HG02884 (cell line): ENCODE results near the gene PARD6G.
"Not testable (repeated sequence)": the region's sequence is repeated elsewhere in the genome, so short reads cannot be mapped to it uniquely, and the experiment has no call there.

Experiments
- ATAC-seq: cut with Tn5 transposase; IDR thresholded peaks from one replicate; pipeline ENCODE4 v1.9.1; 2021; ENCODE audit warnings: mild to moderate bottlenecking, moderate library complexity; ENCODE audit not compliant: unreplicated experiment

PARD6G gene

DNA sequence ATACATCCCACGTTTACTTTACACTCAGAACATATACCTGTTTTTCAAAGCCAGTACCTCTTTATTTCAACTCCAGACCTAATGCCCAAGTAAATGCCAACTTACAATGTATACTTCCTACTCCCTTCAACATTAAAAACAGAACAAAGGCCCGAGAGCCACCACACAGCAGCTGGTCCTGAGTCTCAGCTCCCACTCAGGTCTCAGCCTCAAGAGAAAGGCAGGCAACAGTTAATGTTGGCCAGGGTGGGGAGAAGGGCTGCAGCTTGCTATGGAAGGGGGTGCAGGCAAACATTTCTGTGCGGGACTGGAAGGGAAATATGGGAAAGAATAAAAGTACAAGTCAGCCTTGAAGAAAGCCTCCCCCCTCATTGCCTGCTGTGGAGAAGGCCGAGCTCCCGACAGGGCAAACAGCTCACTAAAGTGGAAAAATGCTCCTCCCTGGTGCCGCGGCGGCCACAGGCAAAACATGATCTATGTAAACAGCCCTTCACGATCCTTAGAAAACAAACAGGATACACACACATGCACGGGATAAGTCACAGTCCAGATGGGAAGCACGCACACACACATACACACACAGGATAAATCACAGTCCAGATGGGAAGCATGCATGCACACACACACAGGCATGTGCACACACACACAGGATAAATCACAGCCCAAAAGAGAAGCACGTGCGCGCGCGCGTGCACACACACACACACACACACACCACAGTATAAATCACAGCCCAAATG, 70.8 kb downstream of the PARD6G start:
- no peak for ATAC-seq

DNA sequence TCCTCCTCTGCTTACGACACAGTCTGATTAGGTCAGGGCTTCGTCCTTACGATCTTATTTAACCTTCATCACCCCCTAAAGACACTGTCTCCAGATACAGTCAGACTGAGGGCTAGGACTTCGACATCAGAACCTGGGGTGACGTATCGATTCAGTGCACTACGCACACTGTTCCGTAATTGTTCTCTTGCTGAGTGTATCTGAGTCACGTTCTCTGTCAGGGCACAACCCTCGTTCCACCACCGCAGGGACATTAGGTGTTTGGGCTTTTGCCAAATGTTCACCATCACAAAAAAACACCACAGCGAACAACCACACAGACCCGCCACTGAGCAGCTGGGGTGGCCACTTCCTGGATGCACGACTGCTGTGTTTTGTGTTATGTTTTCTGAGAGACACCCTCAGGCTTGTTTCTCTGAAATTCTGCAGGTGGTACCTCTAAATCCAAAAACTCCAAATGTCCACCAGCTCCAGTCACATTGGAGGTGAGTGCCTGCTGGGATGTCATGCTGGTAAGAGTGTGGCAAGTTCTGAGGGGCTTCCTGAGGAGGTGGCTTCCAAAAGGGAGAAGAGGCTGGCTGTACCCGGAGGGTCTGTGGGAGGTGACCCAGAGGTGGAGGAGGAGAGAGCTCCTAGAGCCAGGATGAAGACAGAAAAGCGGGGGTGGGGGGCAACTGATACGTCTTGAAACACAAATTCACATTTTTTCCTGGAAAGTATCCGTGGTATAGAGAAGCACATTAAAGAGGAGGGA, 71.7 kb downstream of the PARD6G start:
- no peak for ATAC-seq

DNA sequence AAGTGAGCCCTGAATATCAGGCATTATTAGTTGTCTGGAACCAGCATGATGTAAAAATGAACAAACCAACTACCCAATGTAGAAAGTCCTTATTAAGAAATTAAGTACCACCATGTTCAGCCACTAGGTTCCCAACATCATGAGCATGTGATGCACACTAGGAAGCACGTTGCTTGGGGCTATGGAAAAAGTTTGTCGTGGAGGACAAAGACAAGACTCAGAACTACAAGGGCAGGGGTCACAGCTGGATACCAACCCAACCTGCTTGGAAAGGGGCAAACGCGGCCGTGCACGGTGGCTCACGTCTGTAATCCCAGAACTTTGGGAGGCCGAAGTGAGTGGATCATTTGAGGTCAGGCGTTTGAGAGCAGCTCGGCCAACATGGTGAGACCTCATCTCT, 74.3 kb downstream of the PARD6G start:
- no peak for ATAC-seq

DNA sequence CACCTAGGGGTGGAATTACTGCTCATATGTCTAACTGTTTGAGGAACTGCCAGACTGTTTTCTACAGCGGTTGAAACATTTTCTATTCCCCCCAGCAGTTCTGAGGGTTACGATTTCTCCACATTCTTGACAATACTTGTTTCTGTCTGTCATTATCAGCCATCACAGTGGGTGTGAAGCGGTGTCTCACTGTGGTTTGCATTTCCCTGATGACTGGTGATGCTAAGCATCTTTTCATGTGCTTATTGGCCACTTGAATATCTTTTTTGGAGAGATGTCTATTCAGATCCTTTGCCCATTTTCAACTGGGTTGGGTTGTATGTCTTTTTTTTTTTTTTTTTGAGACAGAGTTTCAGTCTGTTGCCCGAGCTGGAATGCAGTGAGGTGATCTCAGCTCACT, 75.3 kb downstream of the PARD6G start:
- no peak for ATAC-seq

DNA sequence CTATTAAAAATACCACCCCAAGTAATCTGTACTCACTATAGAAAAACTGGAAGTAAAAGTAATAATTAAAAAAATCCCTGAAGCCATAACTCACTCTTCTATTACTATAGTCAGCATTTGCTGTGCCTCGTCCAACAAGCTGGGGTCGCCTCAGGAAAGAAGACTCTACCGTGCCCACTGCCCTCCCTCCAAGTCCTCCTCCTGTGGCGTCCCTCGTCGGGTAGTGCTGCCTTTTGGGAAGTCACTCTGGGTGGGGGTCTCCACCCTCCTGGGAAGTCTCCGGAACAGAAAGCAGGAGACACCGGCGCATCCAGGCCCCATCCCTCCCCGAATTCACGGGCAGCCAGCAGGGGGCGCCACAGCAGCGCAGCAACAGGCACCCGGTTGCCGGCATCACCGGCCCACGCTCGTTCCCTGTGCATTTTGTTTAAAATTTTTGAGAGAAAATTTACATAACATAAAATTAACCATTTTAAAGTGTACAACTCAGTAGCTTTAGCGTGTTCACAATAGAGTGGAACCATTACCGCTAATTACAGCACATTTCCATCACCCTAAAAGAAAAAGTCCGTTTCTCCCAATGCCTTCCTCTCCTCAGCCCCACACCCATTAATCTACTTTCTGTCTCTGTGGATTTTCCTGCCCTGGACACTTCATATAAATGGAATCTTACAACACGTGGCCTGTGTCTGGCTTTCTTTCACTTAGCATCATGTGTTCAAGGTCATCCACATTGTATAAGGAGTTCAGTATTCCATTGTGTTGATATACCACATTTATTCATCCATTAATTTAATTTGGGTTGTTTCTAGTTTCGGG, 76.1 kb downstream of the PARD6G start:
- no peak for ATAC-seq

DNA sequence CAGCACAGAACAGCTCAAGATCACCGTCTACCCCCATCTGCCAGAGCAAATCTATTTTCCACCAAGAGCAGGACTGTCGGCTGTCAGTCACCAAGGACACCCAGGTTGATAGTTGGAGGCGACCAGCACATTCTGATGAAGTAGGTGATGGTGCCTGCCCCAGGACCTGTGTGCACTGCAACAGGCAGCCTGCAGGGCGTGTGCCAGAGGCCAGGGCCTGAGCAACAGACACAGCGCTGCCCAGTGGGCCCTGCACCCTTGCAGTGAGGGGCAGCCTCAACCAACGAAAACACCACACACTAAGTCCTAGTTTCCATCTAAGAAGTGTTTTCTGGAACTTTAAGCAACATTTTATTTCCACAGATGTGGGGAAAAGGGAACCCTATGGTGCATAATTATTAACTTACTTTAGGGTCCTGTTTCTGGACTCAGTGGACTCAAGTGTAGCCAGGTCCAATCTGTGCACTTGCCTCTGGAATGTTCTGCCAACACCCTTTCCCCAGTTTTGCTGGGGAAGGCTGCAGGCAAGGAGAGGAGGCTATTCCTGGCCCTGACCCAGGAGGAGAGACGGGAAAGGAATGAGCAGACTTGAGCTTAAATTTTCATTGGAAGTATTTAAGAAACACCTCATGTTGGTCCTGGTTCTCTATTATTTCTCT, 76.8 kb downstream of the PARD6G start:
- ATAC-seq, result no peak

DNA sequence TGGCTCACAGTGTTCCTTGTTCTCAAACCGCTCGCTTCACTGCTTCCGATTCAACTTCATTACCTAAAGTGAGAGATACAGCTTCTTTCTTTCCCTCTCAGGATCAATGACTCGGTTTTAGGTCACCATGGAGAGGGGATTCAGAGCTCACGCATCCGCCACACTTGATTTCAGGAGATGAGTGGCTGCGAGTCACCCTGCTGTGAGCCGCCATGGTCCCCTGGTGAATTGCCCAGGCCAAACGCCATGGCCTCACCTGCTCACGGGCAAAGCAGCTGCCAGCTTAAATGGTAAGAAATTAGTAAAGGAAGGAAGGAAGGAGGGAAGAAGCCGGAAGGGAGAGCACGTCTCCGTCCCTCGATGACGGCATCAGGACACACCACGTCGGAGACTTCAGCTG, 77.7 kb downstream of the PARD6G start:
- no peak for ATAC-seq

DNA sequence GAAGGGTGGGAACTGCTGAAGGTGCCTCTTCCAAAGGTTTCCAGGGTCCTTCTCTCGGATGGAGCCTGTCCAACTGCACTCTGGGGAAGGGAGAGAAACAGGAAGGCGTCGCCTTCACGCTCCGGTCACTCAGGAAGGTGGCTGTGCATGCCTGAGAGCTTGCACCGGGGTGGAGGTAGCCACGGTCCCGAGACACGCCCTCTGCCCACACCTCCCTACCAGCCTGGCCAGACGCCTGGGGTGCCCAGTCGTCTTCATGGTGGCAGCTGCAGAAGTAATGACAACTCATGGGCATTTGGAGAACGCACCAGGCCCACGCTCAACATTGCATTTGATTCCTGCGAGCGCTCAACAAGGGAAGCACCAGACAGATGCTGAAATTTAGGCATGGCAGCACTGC, 78.3 kb downstream of the PARD6G start:
- no peak for ATAC-seq

DNA sequence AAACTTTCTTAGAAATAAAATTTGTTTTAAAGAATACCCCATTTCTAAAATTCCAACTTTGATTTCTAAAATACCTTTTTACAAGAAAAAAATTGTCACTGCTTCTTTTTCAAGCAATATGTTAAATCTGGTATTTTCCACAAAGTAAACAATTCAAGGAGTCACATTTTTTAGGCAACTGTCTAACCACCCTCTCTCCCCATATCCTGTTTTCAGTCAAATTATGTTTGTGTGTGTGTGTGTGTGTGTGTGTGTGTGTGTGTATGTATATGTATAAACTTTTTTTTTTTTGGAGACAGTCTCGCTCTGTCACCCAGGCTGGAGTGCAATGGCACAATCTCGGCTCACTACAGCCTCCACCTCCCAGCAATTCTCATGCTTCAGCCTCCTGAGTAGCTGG, 79.0 kb downstream of the PARD6G start:
- ATAC-seq, result no peak

DNA sequence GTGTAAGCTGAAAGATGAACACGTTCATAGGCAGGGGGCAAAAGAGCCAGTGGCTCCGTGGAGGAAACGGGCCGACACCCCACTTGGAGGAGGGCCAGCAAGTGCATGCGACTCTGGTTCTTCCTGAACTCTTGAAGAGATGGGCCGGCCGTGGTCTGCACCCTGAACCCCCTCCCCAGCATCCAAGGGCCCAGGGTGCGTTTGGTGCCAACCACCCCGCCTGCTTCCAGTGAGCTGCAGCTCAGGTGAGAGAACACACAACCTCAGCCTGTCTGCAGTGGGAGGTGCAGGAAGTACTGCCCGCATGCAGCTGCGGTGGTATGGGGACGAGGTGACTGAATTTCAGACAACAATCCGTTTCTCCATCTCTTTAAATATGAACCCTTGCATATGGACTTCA, 79.4 kb downstream of the PARD6G start:
- ATAC-seq, result no peak

DNA sequence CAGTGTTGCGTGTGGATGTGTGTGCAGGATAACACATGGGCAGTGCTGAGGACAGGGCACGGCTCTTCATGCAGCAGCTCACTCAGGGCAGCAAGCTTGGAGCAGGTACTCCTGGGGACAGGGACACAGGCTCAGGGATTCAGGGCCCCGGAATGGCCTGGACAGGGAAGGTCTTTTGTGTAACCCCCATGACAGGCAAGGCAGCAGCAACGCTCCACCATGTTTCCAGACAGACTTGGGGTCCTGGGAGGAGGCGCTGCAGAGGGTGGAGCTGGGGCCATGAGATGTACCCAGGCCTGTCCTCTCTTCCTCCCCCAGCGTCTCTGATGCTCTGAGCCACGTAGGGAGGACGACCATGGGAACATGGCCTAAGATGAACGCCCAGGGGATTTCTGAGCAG, 80.0 kb downstream of the PARD6G start:
- ATAC-seq, result no peak

DNA sequence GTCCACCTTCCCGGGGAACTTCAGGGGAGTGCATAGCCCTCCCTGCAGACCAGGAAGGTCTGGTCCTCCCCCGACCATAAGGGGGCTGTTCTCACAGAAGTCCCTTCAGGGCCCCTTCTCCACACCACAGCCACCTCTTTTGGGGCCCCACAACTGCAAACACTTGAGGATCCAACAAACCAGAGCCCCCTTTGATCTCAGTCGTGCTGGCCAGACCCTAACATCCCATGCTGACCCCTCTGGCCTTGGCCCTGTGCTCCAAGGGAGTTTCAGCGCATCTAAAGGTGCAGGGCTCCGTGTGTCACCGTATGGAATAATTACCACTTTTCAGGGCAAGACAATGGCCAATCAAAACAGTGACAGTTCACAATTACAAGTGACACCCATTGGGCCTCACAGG, 80.6 kb downstream of the PARD6G start:
- no peak for ATAC-seq

DNA sequence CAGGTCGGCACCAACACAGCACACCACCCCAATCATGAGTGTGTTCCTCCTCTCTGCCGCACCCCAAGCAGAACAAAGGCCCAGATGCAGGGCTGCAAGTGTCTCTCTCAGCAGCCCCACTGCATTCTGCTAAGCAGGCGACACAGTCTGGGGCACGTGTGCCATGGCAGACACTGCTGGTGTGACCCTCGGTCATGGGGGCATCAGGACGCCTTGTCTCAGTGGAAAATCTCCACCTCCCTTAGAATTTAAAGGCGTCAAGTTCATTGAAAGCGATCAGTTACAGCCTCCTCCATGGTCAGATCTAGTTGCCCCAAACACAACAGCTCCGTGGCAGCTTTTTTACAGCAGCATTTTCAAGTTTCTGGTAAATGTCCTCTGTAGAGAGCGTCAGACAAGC, 81.1 kb downstream of the PARD6G start:
- ATAC-seq, result no peak

DNA sequence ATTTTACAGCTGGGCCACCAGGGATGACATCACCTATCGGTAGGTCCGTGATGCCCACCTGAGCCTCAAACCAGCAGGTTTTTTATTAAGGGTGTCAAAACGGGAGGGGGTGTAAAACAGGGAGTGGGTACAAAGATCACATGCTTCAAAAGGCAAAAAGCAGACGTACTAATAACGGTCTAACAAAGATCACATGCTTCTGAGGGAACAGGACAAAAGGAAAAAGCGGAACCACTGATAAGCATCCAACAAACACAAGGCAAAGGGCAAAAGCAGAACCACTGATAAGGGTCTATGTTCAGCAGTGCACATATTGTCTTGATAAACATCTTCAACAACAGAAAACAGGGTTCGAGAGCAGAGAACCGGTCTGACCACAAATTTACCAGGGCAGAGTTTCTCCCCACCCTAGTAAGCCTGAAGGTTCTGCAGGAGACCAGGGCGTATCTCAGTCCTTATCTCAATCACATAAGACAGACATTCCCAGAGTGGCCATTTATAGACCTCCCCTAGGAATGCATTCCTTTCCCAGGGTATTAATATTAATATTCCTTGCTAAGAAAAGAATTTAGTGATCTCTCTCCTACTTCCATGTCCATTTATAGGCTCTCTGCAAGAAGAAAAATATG, 82.5 kb downstream of the PARD6G start:
- ATAC-seq, result not testable (repeated sequence)

DNA sequence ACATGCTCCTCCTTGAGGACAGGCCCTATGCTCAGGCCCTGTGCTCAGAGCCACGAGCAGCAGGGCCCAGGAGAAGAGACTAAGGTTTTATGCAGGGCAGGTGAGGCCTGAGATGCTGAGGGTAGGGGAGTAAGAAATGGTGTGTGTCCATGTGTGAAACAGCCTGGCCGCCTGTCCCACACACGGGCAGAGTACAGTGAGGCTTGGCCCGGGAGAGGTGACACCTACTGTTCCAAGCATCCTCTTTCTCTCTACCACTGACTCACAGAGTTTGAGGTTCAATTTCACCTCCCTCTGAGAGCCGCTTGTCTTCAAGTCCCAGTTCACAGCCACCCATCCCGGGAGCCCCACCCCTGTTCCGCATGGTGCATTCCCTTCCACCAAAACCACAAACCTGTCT, 84.1 kb downstream of the PARD6G start:
- no peak for ATAC-seq

DNA sequence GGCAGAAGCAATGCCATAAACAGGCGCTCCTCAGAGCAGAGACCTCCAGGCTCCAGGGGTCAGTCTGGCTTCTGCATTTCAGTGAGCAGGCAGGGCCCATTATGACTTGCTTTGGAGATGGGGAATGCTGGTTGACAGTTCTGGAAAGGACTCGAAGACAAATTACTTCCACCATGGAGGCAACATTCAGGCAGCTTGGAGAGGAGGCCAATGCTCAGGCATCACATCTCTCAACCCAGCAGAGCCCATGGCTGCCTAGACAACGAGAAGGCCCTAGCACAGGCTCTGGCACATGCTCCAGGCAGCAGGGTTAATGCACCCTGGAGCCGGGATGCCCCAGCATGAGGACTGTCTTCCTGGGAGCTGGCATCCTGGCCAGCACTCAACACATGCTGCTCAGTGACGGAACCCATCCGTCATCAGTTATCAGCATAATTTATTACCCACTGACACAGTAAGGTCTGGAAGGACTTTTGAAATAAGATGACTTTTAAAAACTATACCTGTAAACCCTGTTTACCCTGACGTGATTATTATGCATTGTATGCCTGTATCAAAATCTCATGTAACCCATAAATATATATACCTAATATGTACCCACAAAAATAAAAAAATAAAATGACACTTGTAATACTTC, 85.4 kb downstream of the PARD6G start:
- no peak for ATAC-seq

DNA sequence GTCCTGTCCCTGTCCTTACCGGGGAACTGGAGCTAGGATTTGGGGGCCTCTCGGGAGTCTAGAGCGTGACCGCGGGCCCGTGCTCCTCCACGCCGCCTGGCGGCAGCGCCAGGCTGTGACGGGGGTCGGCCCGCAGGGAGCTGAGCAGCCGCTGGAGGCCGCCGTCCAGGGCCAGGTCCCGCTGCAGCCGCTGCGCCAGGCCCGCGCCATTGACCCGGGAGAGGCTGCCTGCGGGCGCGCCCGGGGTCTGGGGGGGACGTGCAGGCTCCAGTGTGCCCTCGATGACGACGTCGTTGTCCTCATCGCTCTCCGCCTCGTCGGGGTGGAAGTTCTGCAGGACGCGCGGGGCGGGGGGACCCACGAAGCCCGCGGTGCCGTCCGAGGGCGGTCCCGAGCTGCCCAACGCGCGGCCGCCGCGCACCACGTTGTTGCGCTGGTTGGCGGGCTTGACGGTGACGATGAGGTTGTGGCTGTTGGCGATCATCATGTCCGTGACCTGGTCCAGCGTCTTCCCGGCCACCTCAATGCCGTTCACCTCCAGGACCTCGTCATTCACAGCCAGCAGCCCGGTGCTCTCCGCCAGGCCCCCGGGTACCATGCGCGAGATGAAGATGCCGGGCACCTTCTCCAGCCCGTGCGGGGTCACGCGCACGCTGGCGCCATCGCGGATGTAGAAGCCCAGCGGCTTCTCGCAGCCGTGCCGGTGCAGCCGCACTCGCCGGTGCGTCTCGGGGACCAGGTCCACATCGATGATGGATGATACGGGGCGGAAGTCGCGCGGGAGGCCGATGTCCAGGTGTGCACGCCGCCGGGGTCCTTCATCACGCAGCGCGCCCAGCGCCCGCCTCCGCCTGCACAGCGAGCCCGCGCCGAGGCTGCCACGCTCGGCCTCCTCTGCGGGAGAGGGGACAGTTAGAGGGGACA, 87.3 kb downstream of the PARD6G start:
- ATAC-seq, result no peak

DNA sequence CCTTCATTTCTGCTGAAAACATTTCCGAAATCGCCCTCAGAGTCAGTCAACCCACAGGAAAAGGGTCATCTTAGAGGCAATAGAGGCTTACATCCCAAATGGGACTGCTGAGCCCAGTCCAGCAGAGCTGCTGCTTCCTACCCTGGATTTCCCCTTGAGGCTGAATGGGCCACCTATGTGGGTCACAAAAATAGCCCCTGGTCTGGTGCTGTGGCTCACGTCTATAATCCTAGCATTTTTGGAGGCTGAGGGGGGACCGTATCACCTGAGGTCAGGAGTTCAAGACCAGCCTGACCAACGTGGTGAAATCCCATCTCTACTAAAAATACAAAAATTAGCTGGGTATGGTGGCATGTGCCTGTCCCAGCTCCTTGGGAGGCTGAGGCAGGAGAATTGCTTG, 88.9 kb downstream of the PARD6G start:
- no peak for ATAC-seq

DNA sequence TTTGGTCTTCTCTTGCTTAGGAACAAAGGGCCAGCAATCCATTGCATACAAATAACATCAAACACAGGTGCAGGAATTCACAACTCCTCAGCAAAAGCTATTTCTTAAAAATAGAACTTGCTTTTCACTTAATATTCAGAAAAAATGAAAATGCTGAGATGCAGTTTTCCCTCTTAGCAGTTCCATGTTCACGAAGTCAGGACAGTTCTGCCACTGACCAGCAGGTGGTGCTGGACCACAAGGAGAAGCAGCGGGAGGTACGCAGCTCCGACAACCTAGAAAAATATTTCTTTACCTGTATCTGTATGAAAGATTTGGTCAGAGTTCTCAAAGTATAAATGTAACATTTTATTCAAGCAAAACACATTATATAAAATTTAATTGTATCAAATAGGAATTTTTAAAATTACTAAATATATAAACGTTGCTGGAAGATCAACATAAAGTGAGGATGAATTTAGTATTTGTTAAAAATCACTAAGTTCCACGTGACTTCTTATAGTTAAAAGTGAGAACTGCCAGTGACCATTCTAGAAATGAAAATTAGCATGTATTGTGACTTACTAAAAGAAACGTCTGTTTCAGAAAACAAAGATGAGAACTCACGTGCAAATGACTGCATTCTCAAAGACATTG, 89.5 kb downstream of the PARD6G start:
- ATAC-seq, result no peak
